Measurements from ENCODE around the gene ESYT2. TPM values are rescaled to one million over a fixed set of nuclear protein-coding genes. Genes with fewer than 3 reads are reported as not detected.

ESYT2 gene
- total RNA-seq, 1 donor from 2014 or later = 62.4 TPM

DNA sequence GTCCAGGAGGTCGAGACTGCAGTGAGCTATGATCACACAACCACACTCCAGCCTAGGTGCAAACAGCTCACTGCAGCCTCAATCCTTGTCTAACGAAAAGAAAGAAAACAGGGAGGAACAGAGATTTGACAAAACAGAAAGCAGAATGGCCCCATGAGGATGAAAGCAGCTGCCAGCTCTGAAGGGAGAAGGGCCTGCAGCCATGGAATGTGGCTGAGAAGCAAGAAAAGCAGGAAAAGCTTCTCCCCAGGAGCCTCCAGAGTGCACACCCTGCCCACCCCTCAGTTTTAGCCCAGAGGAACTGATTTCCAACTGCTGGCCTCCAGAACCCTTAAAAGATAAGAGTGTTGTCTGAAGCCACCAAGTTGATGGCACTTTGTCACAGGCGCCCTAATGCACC is 13.0 kb downstream of the ESYT2 start:
- no peaks in the 10 kb centered on the region for H3K9me3 Mint-ChIP-seq
- intact Hi-C loops (cut with micrococcal nuclease) = loop anchor here (5.0 kb wide), 1 partner anchor 161 kb away; no protein-coding TSS in a partner anchor
- no peaks in the 10 kb centered on the region for H3K27me3 Mint-ChIP-seq (ENCODE audit: low read depth)
- DNase-seq (ENCODE audit: low spot score) = no peak
- peaks cover 94% of the 10 kb centered on the region for H3K4me1 Mint-ChIP-seq (ENCODE audit: low read depth)
- H3K27ac Mint-ChIP-seq = peak overlapping the region; percentile 83
- H3K36me3 Mint-ChIP-seq (ENCODE audit: low read depth) = peaks cover 31% of the 10 kb centered on the region
- H3K4me3 Mint-ChIP-seq (ENCODE audit: low read depth) = no peak overlapping the region

DNA sequence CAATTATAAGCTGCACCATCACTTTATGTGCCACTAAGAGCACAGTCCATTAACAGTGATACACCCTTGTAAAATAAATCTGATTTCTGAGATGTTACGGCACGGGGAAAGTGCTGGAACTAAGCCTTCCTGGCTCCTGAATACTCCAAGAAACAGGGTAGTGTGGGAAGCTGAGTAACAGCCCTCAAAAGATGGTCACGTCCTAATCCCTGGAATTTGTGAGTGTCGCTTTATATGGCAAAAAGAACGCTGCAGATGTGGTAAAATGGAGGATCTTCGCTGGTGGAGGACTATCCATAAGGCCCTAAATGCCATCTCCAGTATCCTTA is 13.5 kb downstream of the ESYT2 start:
- Mint-ChIP-seq H3K36me3 (ENCODE audit: low read depth) (peaks cover 33% of the 10 kb centered on the region), H3K4me3 (ENCODE audit: low read depth) (peak overlapping the region; percentile 24), H3K4me1 (ENCODE audit: low read depth) (peaks cover 92% of the 10 kb centered on the region), H3K27ac (peak overlapping the region; percentile 83), H3K27me3 (ENCODE audit: low read depth) (no peaks in the 10 kb centered on the region), H3K9me3 (no peaks in the 10 kb centered on the region)
- intact Hi-C loops (cut with micrococcal nuclease) = loop anchor here (5.0 kb wide), 1 partner anchor 162 kb away; no protein-coding TSS in a partner anchor
- no peak for DNase-seq (ENCODE audit: low spot score)

- Mint-ChIP-seq H3K4me1 (ENCODE audit: low read depth) (peaks cover 93% of the 10 kb centered on the region), H3K27ac (peak overlapping the region; percentile 83), H3K27me3 (ENCODE audit: low read depth) (no peaks in the 10 kb centered on the region), H3K36me3 (ENCODE audit: low read depth) (peaks cover 38% of the 10 kb centered on the region), H3K4me3 (ENCODE audit: low read depth) (peak overlapping the region; percentile 24), H3K9me3 (no peaks in the 10 kb centered on the region)
- DNase-seq (ENCODE audit: low spot score) = no peak
- intact Hi-C loops (cut with micrococcal nuclease) = loop anchor here (5.0 kb wide), 1 partner anchor 162 kb away; no protein-coding TSS in a partner anchor
Measured at GRCh38 chr7:158815083-158815799, 14.1 kb downstream of the ESYT2 start.

- peak overlapping the region; percentile 83 for H3K27ac Mint-ChIP-seq
Measured at GRCh38 chr7:158814637-158815036, 14.7 kb downstream of the ESYT2 start.

GRCh38 chr7:158812684-158813083 is 16.6 kb downstream of the ESYT2 start:
- Mint-ChIP-seq H3K27ac (peak overlapping the region; percentile 84), H3K27me3 (ENCODE audit: low read depth) (no peaks in the 10 kb centered on the region), H3K36me3 (ENCODE audit: low read depth) (peaks cover 64% of the 10 kb centered on the region), H3K4me3 (ENCODE audit: low read depth) (peak overlapping the region; percentile 49), H3K4me1 (ENCODE audit: low read depth) (peaks cover 78% of the 10 kb centered on the region), H3K9me3 (no peaks in the 10 kb centered on the region)
- intact Hi-C loops (cut with micrococcal nuclease) = no loop called here
- peak; percentile 64 for DNase-seq (ENCODE audit: low spot score)

More at GRCh38 chr7:158814637-158815036, 14.7 kb downstream of the ESYT2 start:
- no peaks in the 10 kb centered on the region for H3K9me3 Mint-ChIP-seq
- H3K27me3 Mint-ChIP-seq (ENCODE audit: low read depth) = no peaks in the 10 kb centered on the region
- peak; percentile 33 for DNase-seq (ENCODE audit: low spot score)
- intact Hi-C loops (cut with micrococcal nuclease) = loop anchor here (5.0 kb wide), 1 partner anchor 163 kb away; no protein-coding TSS in a partner anchor
- H3K4me3 Mint-ChIP-seq (ENCODE audit: low read depth) = peak overlapping the region; percentile 24
- H3K4me1 Mint-ChIP-seq (ENCODE audit: low read depth) = peaks cover 94% of the 10 kb centered on the region
- H3K36me3 Mint-ChIP-seq (ENCODE audit: low read depth) = peaks cover 44% of the 10 kb centered on the region

DNA sequence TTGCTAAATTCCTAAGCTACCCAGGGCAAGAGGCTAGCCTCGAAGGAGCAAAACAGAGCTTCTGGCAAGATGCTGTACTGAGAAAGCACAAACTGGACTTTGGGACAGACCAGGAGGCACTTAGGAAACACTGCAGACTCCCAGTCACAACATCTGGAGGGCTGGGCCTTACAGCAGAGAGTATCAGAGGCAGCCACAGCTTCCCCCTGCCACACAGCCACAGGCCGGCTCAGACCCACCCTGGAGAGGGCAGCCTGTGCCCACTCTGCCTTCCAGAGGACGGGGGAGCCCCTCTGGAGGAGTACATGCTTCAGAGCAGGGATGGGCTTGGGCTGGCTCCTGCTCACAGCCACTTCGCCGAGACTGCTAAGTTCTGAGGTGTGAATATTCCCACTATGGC is 17.4 kb downstream of the ESYT2 start:
- peaks cover 69% of the 10 kb centered on the region for H3K36me3 Mint-ChIP-seq (ENCODE audit: low read depth)
- peak overlapping the region; percentile 51 for H3K4me3 Mint-ChIP-seq (ENCODE audit: low read depth)
- H3K27ac Mint-ChIP-seq = peak overlapping the region; percentile 84
- intact Hi-C loops (cut with micrococcal nuclease) = loop anchor here (2.0 kb wide), 1 partner anchor 13 kb away; no protein-coding TSS in a partner anchor
- peaks cover 71% of the 10 kb centered on the region for H3K4me1 Mint-ChIP-seq (ENCODE audit: low read depth)
- H3K9me3 Mint-ChIP-seq = no peaks in the 10 kb centered on the region
- no peak for DNase-seq (ENCODE audit: low spot score)
- H3K27me3 Mint-ChIP-seq (ENCODE audit: low read depth) = no peaks in the 10 kb centered on the region

- Mint-ChIP-seq H3K4me3 (ENCODE audit: low read depth) (peak overlapping the region; percentile 51), H3K27ac (peak overlapping the region; percentile 84), H3K4me1 (ENCODE audit: low read depth) (peaks cover 67% of the 10 kb centered on the region), H3K9me3 (no peaks in the 10 kb centered on the region), H3K27me3 (ENCODE audit: low read depth) (no peaks in the 10 kb centered on the region), H3K36me3 (ENCODE audit: low read depth) (peaks cover 73% of the 10 kb centered on the region)
- no peak for DNase-seq (ENCODE audit: low spot score)
- intact Hi-C loops (cut with micrococcal nuclease) = loop anchor here (2.0 kb wide), 1 partner anchor 13 kb away; no protein-coding TSS in a partner anchor
Measured at GRCh38 chr7:158811461-158811860, 17.8 kb downstream of the ESYT2 start.

- no peak overlapping the region for H3K4me3 Mint-ChIP-seq (ENCODE audit: low read depth)
- intact Hi-C loops (cut with micrococcal nuclease) = loop anchor here (2.0 kb wide), 1 partner anchor 14 kb away; no protein-coding TSS in a partner anchor
- H3K27me3 Mint-ChIP-seq (ENCODE audit: low read depth) = no peaks in the 10 kb centered on the region
- no peaks in the 10 kb centered on the region for H3K9me3 Mint-ChIP-seq
- H3K36me3 Mint-ChIP-seq (ENCODE audit: low read depth) = peaks cover 75% of the 10 kb centered on the region
- H3K27ac Mint-ChIP-seq = peak overlapping the region; percentile 84
- DNase-seq (ENCODE audit: low spot score) = no peak
- peaks cover 61% of the 10 kb centered on the region for H3K4me1 Mint-ChIP-seq (ENCODE audit: low read depth)
Measured at GRCh38 chr7:158810846-158811245, 18.5 kb downstream of the ESYT2 start.

- H3K4me1 Mint-ChIP-seq (ENCODE audit: low read depth) = peaks cover 57% of the 10 kb centered on the region
- H3K9me3 Mint-ChIP-seq = peaks cover 7% of the 10 kb centered on the region
- DNase-seq (ENCODE audit: low spot score) = no peak
- intact Hi-C loops (cut with micrococcal nuclease) = no loop called here
- H3K27ac Mint-ChIP-seq = peak overlapping the region; percentile 58
- H3K4me3 Mint-ChIP-seq (ENCODE audit: low read depth) = no peak overlapping the region
- no peaks in the 10 kb centered on the region for H3K27me3 Mint-ChIP-seq (ENCODE audit: low read depth)
- peaks cover 78% of the 10 kb centered on the region for H3K36me3 Mint-ChIP-seq (ENCODE audit: low read depth)
Measured at GRCh38 chr7:158809596-158809995, 19.7 kb downstream of the ESYT2 start.

DNA sequence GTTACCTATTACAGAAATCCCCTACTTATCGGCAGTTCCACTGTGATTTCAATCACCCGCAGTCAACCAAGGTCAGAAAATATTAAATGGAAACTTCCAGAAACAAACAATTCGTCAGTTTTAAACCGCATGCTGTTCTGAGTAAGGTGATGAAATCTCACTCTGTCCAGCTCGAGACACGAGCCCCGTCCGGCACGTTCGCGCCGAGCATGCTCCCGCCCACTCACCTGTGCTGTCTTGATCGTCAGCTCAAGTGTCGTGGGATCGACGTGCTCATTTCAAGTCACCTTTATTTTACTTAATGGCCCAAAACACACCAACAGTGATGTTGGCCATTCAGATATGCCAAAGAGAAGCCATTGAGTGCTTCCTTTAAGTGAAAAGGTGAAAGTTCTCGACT is 21.2 kb downstream of the ESYT2 start:
- intact Hi-C loops (cut with micrococcal nuclease) = no loop called here
- Mint-ChIP-seq H3K4me1 (ENCODE audit: low read depth) (peaks cover 51% of the 10 kb centered on the region), H3K36me3 (ENCODE audit: low read depth) (peaks cover 83% of the 10 kb centered on the region), H3K27ac (no peak overlapping the region), H3K27me3 (ENCODE audit: low read depth) (no peaks in the 10 kb centered on the region), H3K4me3 (ENCODE audit: low read depth) (no peak overlapping the region), H3K9me3 (peaks cover 9% of the 10 kb centered on the region)
- no peak for DNase-seq (ENCODE audit: low spot score)

DNA sequence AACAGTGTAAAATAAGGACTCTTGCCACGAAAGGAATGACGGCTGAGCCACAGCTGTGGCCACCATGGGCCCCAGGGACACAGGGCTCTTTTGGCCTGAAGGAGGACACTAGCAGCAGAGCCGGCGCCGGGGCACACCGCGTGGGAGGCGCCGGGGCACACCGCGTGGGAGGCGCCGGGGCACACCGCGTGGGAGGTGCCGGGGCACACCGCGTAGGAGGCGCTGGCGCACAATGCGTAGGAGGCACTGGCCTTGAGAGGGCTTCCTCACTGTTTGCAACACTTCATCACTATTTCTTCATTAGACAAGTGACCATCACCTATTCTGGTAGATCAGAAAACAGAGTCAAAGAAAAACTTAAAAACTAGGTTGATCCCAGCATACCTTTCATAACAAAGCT is 23.4 kb downstream of the ESYT2 start:
- H3K27ac Mint-ChIP-seq = no peak overlapping the region
- peaks cover 43% of the 10 kb centered on the region for H3K4me1 Mint-ChIP-seq (ENCODE audit: low read depth)
- H3K36me3 Mint-ChIP-seq (ENCODE audit: low read depth) = peaks cover 76% of the 10 kb centered on the region
- no peak overlapping the region for H3K4me3 Mint-ChIP-seq (ENCODE audit: low read depth)
- intact Hi-C loops (cut with micrococcal nuclease) = no loop called here
- peaks cover 9% of the 10 kb centered on the region for H3K9me3 Mint-ChIP-seq
- no peaks in the 10 kb centered on the region for H3K27me3 Mint-ChIP-seq (ENCODE audit: low read depth)
- no peak for DNase-seq (ENCODE audit: low spot score)

DNA sequence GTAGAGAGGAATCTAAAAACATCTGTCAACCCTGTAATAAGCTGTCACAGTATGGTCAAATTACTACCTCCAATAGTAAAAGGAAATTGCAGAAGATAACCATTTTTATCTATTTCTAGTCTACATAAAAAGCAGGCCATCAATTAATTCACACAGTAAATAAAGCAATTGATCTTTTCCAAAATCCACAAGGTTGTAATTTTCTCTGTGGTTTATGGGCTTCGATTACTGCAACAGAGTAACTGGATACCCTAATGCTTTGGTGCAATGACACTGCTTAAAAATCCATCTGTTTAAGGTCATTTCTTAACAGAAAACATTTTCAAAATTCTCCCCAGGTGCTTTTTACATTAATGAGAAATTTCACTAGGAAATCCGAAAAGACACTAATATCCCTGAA is 23.9 kb downstream of the ESYT2 start:
- H3K9me3 Mint-ChIP-seq = peaks cover 9% of the 10 kb centered on the region
- no peak for DNase-seq (ENCODE audit: low spot score)
- peak overlapping the region; percentile 16 for H3K27ac Mint-ChIP-seq
- no peak overlapping the region for H3K4me3 Mint-ChIP-seq (ENCODE audit: low read depth)
- H3K36me3 Mint-ChIP-seq (ENCODE audit: low read depth) = peaks cover 72% of the 10 kb centered on the region
- intact Hi-C loops (cut with micrococcal nuclease) = no loop called here
- no peaks in the 10 kb centered on the region for H3K27me3 Mint-ChIP-seq (ENCODE audit: low read depth)
- peaks cover 38% of the 10 kb centered on the region for H3K4me1 Mint-ChIP-seq (ENCODE audit: low read depth)

- no peak overlapping the region for H3K27ac Mint-ChIP-seq
- no peaks in the 10 kb centered on the region for H3K27me3 Mint-ChIP-seq (ENCODE audit: low read depth)
- intact Hi-C loops (cut with micrococcal nuclease) = no loop called here
- no peak for DNase-seq (ENCODE audit: low spot score)
- H3K4me3 Mint-ChIP-seq (ENCODE audit: low read depth) = no peak overlapping the region
- peaks cover 62% of the 10 kb centered on the region for H3K36me3 Mint-ChIP-seq (ENCODE audit: low read depth)
- peaks cover 28% of the 10 kb centered on the region for H3K4me1 Mint-ChIP-seq (ENCODE audit: low read depth)
- peaks cover 9% of the 10 kb centered on the region for H3K9me3 Mint-ChIP-seq
Measured at GRCh38 chr7:158804335-158804734, 25.0 kb downstream of the ESYT2 start.

Data from activated T-helper 2 cell treated with anti-CD3 and anti-CD28 coated beads, Interferon-gamma antibody, Interleukin-2, Interleukin-4, amounts not matched to agents 10 μg/mL and 5 μg/mL and 100 μg/mL, durations not matched to agents 14 hours and 24 hours and 36 hours (primary cell).